ENCODE results near the gene IKBIP.

DNA sequence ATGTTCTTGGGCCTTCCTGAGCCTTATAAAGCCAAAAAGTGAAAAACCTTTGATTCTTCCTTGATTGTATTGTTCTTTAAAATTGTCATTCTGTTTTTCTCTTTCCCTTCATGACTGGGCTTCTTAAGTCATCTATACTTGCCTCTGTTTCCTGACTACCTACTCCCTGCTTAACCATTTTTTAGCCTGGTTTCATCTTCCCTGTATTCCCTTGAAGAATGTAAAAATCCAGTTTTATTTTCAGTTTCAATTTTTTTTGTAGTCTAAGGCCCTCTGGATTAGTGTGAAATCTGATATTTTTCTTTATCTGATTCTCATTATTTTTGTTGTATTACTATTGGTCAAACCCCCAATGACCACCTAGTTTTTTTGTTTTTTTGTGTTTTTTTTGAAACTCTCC is 46.8 kb upstream of the IKBIP start:
- TF ChIP-seq, protein P1, sequence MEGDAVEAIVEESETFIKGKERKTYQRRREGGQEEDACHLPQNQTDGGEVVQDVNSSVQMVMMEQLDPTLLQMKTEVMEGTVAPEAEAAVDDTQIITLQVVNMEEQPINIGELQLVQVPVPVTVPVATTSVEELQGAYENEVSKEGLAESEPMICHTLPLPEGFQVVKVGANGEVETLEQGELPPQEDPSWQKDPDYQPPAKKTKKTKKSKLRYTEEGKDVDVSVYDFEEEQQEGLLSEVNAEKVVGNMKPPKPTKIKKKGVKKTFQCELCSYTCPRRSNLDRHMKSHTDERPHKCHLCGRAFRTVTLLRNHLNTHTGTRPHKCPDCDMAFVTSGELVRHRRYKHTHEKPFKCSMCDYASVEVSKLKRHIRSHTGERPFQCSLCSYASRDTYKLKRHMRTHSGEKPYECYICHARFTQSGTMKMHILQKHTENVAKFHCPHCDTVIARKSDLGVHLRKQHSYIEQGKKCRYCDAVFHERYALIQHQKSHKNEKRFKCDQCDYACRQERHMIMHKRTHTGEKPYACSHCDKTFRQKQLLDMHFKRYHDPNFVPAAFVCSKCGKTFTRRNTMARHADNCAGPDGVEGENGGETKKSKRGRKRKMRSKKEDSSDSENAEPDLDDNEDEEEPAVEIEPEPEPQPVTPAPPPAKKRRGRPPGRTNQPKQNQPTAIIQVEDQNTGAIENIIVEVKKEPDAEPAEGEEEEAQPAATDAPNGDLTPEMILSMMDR (IDR thresholded peaks at IDR 0.05 in 2 of 3, conservative IDR thresholded peaks at IDR 0.05 in 1 of 3; ENCODE audit: borderline replicate concordance in 1 of 3, insufficient read depth in 1 of 3, low read depth in 2 of 3, low read length in 2 of 3), result no peak
- TF ChIP-seq, protein P2, sequence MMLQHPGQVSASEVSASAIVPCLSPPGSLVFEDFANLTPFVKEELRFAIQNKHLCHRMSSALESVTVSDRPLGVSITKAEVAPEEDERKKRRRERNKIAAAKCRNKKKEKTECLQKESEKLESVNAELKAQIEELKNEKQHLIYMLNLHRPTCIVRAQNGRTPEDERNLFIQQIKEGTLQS (IDR thresholded peaks at IDR 0.05), result no peak
- TF ChIP-seq ZBTB33 (IDR thresholded peaks at IDR 0.05; ENCODE audit: extremely low read depth, insufficient replicate concordance, low read length), result no peak
- TF ChIP-seq CBX3 (IDR thresholded peaks at IDR 0.05; ENCODE audit: low read depth), result no peak
- no peak for TF ChIP-seq POLR2A (IDR thresholded peaks at IDR 0.05; ENCODE audit: borderline replicate concordance, extremely low read depth, insufficient read depth, insufficient read length)
- TF ChIP-seq CEBPB (IDR thresholded peaks at IDR 0.05; ENCODE audit: low read depth), result no peak
- no peak for TF ChIP-seq RAD21 (IDR thresholded peaks at IDR 0.05; ENCODE audit: low read depth)
- TF ChIP-seq MAX (IDR thresholded peaks at IDR 0.05), result no peak
- no peak for TF ChIP-seq EZH2 (IDR thresholded peaks at IDR 0.05)
- no peak for TF ChIP-seq TCF7L2 (IDR thresholded peaks at IDR 0.05; ENCODE audit: borderline replicate concordance, extremely low read depth, insufficient read depth, insufficient read length)
- no peak for TF ChIP-seq POLR2AphosphoS5 (IDR thresholded peaks at IDR 0.05; ENCODE audit: low read depth, low read length)
- no peak for TF ChIP-seq EZH2phosphoT487 (IDR thresholded peaks at IDR 0.05; ENCODE audit: borderline replicate concordance)

Data from HCT116 (cell line).